Measurements from ENCODE around the gene ROR2. TPM values are rescaled to one million over a fixed set of nuclear protein-coding genes. Genes with fewer than 3 reads are reported as not detected.
A peak's percentile ranks its signal among the peaks of the same experiment; 100 is the strongest.

ROR2 gene
- total and polyA plus RNA-seq, 2 experiments from 2014 or later: 8.1 to 18.8 TPM

- TF ChIP-seq JUNB (IDR thresholded peaks at IDR 0.05; ENCODE audit: unreplicated experiment) (no peak), EZH2 (IDR thresholded peaks at IDR 0.05; ENCODE audit: low read depth, unreplicated experiment) (no peak), EZH2phosphoT487 (IDR thresholded peaks at IDR 0.05; ENCODE audit: unreplicated experiment) (no peak), ZNF331 (CRISPR knock-in tag; IDR thresholded peaks at IDR 0.05; ENCODE audit: low read depth) (no peak), NANOG (IDR thresholded peaks at IDR 0.05; ENCODE audit: borderline replicate concordance) (no peak)
- TF ChIP-seq, protein P1, sequence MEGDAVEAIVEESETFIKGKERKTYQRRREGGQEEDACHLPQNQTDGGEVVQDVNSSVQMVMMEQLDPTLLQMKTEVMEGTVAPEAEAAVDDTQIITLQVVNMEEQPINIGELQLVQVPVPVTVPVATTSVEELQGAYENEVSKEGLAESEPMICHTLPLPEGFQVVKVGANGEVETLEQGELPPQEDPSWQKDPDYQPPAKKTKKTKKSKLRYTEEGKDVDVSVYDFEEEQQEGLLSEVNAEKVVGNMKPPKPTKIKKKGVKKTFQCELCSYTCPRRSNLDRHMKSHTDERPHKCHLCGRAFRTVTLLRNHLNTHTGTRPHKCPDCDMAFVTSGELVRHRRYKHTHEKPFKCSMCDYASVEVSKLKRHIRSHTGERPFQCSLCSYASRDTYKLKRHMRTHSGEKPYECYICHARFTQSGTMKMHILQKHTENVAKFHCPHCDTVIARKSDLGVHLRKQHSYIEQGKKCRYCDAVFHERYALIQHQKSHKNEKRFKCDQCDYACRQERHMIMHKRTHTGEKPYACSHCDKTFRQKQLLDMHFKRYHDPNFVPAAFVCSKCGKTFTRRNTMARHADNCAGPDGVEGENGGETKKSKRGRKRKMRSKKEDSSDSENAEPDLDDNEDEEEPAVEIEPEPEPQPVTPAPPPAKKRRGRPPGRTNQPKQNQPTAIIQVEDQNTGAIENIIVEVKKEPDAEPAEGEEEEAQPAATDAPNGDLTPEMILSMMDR (conservative IDR thresholded peaks at IDR 0.05; ENCODE audit: low read depth in 2 of 2): no peak
- no peaks in the 10 kb centered on the region for H3K27me3 ChIP-seq (ENCODE audit: insufficient read depth)
- H3K4me1 Mint-ChIP-seq: peaks cover 12% of the 10 kb centered on the region
- H2AFZ ChIP-seq: no peak overlapping the region
- peaks cover 39% of the 10 kb centered on the region for H3K9me3 Mint-ChIP-seq
- no peaks in the 10 kb centered on the region for H3F3A ChIP-seq (replicated peaks; ENCODE audit: low read depth)
- ATAC-seq (no peak), DNase-seq (ENCODE audit: low spot score) (no peak)
- H3K27me3 Mint-ChIP-seq (ENCODE audit: insufficient read depth, low read depth, poor library complexity): peaks cover under 1% of the 10 kb centered on the region
- H3K79me2 ChIP-seq (replicated peaks; ENCODE audit: insufficient read depth): peaks cover 41% of the 10 kb centered on the region
- peaks cover 5% of the 10 kb centered on the region; the same call in 1 of the 2 replicates for H3K36me3 ChIP-seq (ENCODE audit: insufficient read depth)
- H3K27ac Mint-ChIP-seq: no peak overlapping the region
- no peak overlapping the region for H3K4me2 ChIP-seq
- H3K9me2 ChIP-seq (ENCODE audit: insufficient read depth): 0 out of 2 replicates have a peak, but pooled peaks cover 1% of the 10 kb centered on the region
- no peak overlapping the region for H3K4me3 ChIP-seq
- H3K4me1 ChIP-seq (ENCODE audit: insufficient read depth): 0 out of 2 replicates have a peak, but pooled peaks cover 1% of the 10 kb centered on the region
- no peak overlapping the region for H3K4me3 Mint-ChIP-seq
- H3K36me3 Mint-ChIP-seq (ENCODE audit: low read depth): peaks cover 32% of the 10 kb centered on the region
- no peak overlapping the region for H3K27ac ChIP-seq (ENCODE audit: low read depth)
- H4K20me1 ChIP-seq (replicated peaks; ENCODE audit: insufficient read depth): 0 out of 2 replicates have a peak, but pooled peaks cover 6% of the 10 kb centered on the region
These were observed 16.3 kb downstream of the ROR2 start for GRCh38 chr9:91933556-91934352.

DNA sequence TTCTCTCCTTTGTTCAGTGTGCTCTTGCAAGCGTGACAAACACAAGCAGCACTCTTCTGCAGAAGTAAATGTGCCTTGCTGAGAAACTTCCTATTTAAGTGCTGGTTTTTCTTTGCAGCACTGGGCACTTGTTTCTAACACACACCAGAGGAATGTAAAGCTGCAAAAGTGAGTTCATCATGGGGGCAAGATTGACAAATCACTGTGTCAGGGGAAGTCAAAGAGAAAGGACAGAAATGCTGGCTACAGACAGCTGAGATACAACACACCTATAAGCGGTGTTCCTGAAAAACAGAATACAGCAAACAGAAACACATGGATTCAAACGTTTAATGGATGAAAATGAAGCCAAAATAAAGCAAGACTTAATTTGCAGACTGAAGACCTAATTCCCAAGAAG is 19.6 kb downstream of the ROR2 start:
- no peak overlapping the region for H3K27ac Mint-ChIP-seq
- H3K79me2 ChIP-seq (replicated peaks; ENCODE audit: insufficient read depth): peaks cover 42% of the 10 kb centered on the region
- DNase-seq (ENCODE audit: low spot score) (peak; percentile 58), ATAC-seq (no peak)
- H3F3A ChIP-seq (replicated peaks; ENCODE audit: low read depth): no peaks in the 10 kb centered on the region
- H3K4me2 ChIP-seq: no peak overlapping the region
- H3K9me2 ChIP-seq (ENCODE audit: insufficient read depth): no peaks in the 10 kb centered on the region
- H3K36me3 Mint-ChIP-seq (ENCODE audit: low read depth): peaks cover 43% of the 10 kb centered on the region
- H3K27me3 ChIP-seq (ENCODE audit: insufficient read depth): no peaks in the 10 kb centered on the region
- H3K4me1 ChIP-seq (ENCODE audit: insufficient read depth): peaks cover 9% of the 10 kb centered on the region; the same call in 1 of the 2 replicates
- peaks cover 5% of the 10 kb centered on the region; the same call in 1 of the 2 replicates for H3K36me3 ChIP-seq (ENCODE audit: insufficient read depth)
- no peak overlapping the region for H3K4me3 ChIP-seq
- H3K27ac ChIP-seq (ENCODE audit: low read depth): no peak overlapping the region
- peaks cover 8% of the 10 kb centered on the region; the same call in 1 of the 2 replicates for H4K20me1 ChIP-seq (replicated peaks; ENCODE audit: insufficient read depth)
- H3K9me3 Mint-ChIP-seq: peaks cover 50% of the 10 kb centered on the region
- no peak overlapping the region for H3K4me3 Mint-ChIP-seq
- no peak overlapping the region for H2AFZ ChIP-seq
- peaks cover 12% of the 10 kb centered on the region for H3K4me1 Mint-ChIP-seq
- peaks cover 10% of the 10 kb centered on the region for H3K27me3 Mint-ChIP-seq (ENCODE audit: insufficient read depth, low read depth, poor library complexity)
- TF ChIP-seq, protein P2, sequence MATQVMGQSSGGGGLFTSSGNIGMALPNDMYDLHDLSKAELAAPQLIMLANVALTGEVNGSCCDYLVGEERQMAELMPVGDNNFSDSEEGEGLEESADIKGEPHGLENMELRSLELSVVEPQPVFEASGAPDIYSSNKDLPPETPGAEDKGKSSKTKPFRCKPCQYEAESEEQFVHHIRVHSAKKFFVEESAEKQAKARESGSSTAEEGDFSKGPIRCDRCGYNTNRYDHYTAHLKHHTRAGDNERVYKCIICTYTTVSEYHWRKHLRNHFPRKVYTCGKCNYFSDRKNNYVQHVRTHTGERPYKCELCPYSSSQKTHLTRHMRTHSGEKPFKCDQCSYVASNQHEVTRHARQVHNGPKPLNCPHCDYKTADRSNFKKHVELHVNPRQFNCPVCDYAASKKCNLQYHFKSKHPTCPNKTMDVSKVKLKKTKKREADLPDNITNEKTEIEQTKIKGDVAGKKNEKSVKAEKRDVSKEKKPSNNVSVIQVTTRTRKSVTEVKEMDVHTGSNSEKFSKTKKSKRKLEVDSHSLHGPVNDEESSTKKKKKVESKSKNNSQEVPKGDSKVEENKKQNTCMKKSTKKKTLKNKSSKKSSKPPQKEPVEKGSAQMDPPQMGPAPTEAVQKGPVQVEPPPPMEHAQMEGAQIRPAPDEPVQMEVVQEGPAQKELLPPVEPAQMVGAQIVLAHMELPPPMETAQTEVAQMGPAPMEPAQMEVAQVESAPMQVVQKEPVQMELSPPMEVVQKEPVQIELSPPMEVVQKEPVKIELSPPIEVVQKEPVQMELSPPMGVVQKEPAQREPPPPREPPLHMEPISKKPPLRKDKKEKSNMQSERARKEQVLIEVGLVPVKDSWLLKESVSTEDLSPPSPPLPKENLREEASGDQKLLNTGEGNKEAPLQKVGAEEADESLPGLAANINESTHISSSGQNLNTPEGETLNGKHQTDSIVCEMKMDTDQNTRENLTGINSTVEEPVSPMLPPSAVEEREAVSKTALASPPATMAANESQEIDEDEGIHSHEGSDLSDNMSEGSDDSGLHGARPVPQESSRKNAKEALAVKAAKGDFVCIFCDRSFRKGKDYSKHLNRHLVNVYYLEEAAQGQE (IDR thresholded peaks at IDR 0.05; ENCODE audit: unreplicated experiment): no peak
- TF ChIP-seq JUNB (IDR thresholded peaks at IDR 0.05; ENCODE audit: unreplicated experiment): no peak
- TF ChIP-seq EZH2 (IDR thresholded peaks at IDR 0.05; ENCODE audit: low read depth, unreplicated experiment): no peak
- TF ChIP-seq ETS1 (IDR thresholded peaks at IDR 0.05): no peak
- no peak for TF ChIP-seq POLR2AphosphoS5 (IDR thresholded peaks at IDR 0.05; ENCODE audit: low read depth)

Measured in GM23338 (cell line).